Astrocyte (in vitro differentiated cells and primary cell): Measurements from ENCODE around the gene TBC1D5.

Experiments
- EZH2 ChIP-seq: IDR thresholded peaks from 2 replicates; pipeline ENCODE4 v1.6.1; 2012; ENCODE audit warnings: mild to moderate bottlenecking, low read length, inconsistent platforms; ENCODE audit not compliant: insufficient read depth
- TF ChIP-seq, protein P1 (sequence below): IDR thresholded peaks from 2 replicates; pipeline ENCODE4 v1.5.1; 2011; ENCODE audit warnings: low read depth, mild to moderate bottlenecking, inconsistent platforms, low read length, moderate library complexity; ENCODE audit not compliant: insufficient read depth

GRCh38 chr3:17287006-17287689 lies 455.3 kb downstream of the TBC1D5 start:
- TF ChIP-seq, protein P1, sequence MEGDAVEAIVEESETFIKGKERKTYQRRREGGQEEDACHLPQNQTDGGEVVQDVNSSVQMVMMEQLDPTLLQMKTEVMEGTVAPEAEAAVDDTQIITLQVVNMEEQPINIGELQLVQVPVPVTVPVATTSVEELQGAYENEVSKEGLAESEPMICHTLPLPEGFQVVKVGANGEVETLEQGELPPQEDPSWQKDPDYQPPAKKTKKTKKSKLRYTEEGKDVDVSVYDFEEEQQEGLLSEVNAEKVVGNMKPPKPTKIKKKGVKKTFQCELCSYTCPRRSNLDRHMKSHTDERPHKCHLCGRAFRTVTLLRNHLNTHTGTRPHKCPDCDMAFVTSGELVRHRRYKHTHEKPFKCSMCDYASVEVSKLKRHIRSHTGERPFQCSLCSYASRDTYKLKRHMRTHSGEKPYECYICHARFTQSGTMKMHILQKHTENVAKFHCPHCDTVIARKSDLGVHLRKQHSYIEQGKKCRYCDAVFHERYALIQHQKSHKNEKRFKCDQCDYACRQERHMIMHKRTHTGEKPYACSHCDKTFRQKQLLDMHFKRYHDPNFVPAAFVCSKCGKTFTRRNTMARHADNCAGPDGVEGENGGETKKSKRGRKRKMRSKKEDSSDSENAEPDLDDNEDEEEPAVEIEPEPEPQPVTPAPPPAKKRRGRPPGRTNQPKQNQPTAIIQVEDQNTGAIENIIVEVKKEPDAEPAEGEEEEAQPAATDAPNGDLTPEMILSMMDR = no peak
- TF ChIP-seq EZH2 = no peak
